GM12873 (cell line): ENCODE results near the gene TAOK1.

Source experiments
- CTCF ChIP-seq: IDR thresholded peaks from 2 replicates; pipeline ENCODE4 v1.5.1; 2012; ENCODE audit warnings: low read depth, mild to moderate bottlenecking, moderate library complexity, low read length, control low read depth; ENCODE audit not compliant: insufficient read depth; ENCODE audit errors: missing control alignments

The TAOK1 gene

GRCh38 chr17:29394761-29395160 lies 4.6 kb downstream of the TAOK1 start:
- no peak for TF ChIP-seq CTCF

GRCh38 chr17:29396066-29396465 lies 5.9 kb downstream of the TAOK1 start:
- TF ChIP-seq CTCF: no peak

GRCh38 chr17:29399634-29400033 lies 9.5 kb downstream of the TAOK1 start:
- no peak for TF ChIP-seq CTCF

- TF ChIP-seq CTCF: no peak
Observed at GRCh38 chr17:29400818-29401217, 10.7 kb downstream of the TAOK1 start.

GRCh38 chr17:29401258-29401657 lies 11.1 kb downstream of the TAOK1 start:
- TF ChIP-seq CTCF: no peak

- no peak for TF ChIP-seq CTCF
Observed at GRCh38 chr17:29407856-29408255, 17.7 kb downstream of the TAOK1 start.

GRCh38 chr17:29409963-29410362 lies 19.8 kb downstream of the TAOK1 start:
- TF ChIP-seq CTCF: no peak
